ENCODE data around the gene SLC10A7.

SLC10A7 gene, protein sequence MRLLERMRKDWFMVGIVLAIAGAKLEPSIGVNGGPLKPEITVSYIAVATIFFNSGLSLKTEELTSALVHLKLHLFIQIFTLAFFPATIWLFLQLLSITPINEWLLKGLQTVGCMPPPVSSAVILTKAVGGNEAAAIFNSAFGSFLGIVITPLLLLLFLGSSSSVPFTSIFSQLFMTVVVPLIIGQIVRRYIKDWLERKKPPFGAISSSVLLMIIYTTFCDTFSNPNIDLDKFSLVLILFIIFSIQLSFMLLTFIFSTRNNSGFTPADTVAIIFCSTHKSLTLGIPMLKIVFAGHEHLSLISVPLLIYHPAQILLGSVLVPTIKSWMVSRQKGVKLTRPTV

DNA sequence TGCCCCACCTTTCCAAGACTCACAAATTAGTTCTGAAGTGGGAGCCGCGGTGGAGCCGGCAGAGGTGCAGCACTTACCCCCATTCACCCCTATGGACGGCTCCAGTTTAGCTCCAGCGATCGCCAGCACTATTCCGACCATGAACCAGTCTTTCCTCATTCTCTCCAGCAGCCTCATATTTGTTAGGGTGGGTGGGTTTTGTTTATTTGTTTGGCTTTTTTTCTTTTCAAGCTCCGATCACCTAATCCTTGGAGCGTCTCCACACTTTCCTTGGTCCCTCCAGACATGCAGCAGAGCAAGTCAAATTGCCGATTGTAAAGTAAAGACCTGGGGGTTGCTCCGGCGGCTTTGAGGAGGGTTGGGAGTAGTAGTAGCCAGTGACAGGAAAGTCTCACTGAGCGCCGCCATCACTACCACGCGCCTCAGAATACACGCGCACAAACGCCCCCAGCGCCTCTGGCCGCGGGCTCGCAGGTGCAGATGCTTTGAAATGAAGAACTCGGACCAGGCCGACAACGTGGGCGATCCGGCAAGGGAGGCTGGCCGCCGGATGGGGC is at the start of gene SLC10A7:
Gene SLC10A7 (minus strand): TSS at position 400 of the 557 bp plus-strand sequence. CDS start 223 bp downstream, at position 177.
- peak; percentile 71 to 97 (median 82) for DNase-seq
- intact Hi-C loops (cut with DNase I), result loop anchor here (10.0 kb wide), 1 partner anchor 177 kb away; no protein-coding TSS in a partner anchor

DNA sequence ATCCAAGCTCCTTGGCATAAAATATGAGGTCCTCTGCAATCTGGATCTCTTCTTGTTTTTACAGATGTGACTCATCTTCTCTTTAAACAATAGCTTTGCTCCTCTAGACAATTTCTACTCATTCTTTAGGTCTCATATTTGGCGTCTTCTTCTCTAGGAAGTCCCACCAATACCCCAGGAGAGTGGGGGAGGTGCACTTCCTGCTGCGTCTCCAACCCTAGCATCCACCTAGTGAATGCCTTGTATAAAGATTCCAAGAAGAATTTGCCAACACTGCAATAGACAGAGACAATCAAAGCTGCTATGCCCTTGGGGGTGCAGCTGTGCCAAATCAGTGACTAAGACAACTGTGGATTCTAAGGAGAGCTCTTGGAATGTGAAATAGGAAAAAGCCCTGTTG is 45.7 kb upstream of the SLC10A7 start:
- intact Hi-C loops (cut with DNase I), result no loop called here
- DNase-seq, result no peak

GRCh38 chr4:146564492-146564891 is 42.8 kb upstream of the SLC10A7 start:
- no peak for DNase-seq
- intact Hi-C loops (cut with DNase I), result no loop called here

GRCh38 chr4:146550161-146550560 is 28.4 kb upstream of the SLC10A7 start:
- DNase-seq, result no peak
- intact Hi-C loops (cut with DNase I), result no loop called here

- no peak for DNase-seq
Observed at GRCh38 chr4:146548443-146548842, 26.7 kb upstream of the SLC10A7 start.

DNA sequence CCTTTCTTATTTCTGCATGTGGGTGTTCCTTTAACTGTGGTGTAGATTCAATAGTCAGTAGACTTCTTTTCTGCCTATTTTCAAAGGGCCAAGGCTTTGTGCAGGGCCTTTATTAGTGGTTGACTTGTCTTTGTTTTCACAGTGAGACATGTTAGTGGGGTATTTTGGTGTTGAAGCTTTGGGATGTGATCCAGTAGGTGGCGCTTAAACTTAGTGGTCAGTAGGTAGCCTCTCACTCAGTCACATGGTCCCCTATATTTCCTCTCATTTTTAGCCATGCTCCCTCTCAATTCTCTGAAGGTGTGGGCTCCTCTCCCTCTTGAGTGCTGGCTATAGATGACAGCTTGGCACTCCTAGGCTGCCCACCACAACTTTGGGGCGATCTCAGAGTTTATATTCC is 23.4 kb upstream of the SLC10A7 start:
- no peak for DNase-seq

More at GRCh38 chr4:146548443-146548842, 26.7 kb upstream of the SLC10A7 start:
- intact Hi-C loops (cut with DNase I), result no loop called here

DNA sequence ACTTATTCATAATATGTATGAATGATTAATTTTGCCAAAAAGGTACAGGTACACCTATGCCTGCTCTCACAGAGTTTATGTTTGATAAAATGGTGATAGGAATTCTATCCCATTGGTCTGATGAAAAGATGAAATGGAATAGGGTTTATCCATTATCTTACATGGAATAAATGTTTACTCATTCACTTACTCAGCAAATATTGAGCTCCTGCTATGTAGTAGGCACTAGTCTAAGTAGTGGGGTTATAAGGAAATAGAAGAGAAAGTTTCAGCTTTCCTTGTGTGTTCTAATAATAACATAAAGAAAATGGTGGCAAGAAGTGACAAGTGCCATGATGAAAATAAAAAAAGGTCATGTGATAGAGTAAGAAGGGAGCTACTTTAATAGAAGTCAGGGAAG is 12.4 kb upstream of the SLC10A7 start:
- no peak for DNase-seq

More for the DNA sequence above, 23.4 kb upstream of the SLC10A7 start:
- intact Hi-C loops (cut with DNase I), result no loop called here

GRCh38 chr4:146525754-146526153 is 4.0 kb upstream of the SLC10A7 start:
- DNase-seq, result no peak
- intact Hi-C loops (cut with DNase I), result loop anchor here (10.0 kb wide), 1 partner anchor 181 kb away; no protein-coding TSS in a partner anchor

More for the DNA sequence above, 12.4 kb upstream of the SLC10A7 start:
- intact Hi-C loops (cut with DNase I), result no loop called here

GRCh38 chr4:146524663-146525062 is 2.9 kb upstream of the SLC10A7 start:
- DNase-seq, result no peak
- intact Hi-C loops (cut with DNase I), result loop anchor here (10.0 kb wide), 1 partner anchor 180 kb away; no protein-coding TSS in a partner anchor

DNA sequence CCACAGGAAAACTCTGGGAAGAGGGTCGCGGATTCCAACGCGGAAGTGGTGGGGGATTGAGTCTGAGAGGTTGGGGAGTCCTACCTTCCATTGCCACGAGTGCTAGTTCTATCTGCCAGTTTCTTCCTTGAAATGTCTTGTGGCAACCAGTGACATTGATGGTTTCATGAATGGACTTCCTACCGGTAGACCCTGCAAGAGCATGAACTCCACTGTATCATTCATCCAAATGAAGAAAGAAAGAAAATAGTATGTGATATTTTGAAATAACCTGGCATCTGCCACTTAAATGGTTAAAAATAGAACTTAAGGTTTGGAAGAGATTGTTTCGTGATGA is 1.1 kb upstream of the SLC10A7 start:
- DNase-seq, result no peak
- intact Hi-C loops (cut with DNase I), result loop anchor here (10.0 kb wide), 1 partner anchor 178 kb away; no protein-coding TSS in a partner anchor

DNA sequence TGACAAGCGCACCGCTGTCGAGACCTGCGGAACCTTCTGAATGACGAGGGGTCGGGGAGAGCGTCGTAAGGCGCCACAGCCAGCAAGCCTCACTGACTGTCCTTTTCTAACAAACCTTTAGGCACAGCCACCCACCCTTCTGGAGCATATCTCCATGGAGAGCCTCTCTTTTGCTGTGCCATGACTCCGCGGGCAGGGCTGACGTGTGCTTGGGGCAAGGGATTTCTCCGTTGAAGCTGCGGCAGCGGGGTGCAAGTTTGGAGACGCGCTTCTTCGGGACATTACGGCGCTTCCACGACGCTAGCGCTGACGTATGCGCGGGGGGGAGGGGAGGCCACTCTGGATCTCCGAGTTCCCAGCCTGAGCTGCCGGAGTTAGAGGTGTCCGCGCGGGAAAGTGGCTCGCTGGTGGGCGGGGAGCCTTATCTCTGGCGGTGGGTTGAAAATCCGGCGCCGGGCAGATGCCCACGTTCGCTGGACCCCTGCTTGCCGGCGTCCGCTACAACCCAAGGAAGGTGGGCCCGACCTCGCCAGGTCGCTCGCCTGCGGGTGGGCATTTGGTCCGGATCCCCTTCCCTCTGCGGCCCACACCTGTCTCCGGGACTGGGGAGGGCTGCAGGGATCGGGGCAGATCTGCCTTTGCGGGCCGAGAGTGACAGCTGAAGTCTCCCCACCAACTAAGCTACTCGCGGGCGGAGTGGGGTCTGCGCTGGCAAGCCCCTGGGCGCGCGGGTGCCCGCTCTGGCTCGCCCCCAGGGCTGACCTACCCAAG is 543 bp upstream of the SLC10A7 start:
- intact Hi-C loops (cut with DNase I), result loop anchor here (10.0 kb wide), 1 partner anchor 177 kb away; no protein-coding TSS in a partner anchor
- peak; percentile 90 to 99 (median 93) for DNase-seq

DNA sequence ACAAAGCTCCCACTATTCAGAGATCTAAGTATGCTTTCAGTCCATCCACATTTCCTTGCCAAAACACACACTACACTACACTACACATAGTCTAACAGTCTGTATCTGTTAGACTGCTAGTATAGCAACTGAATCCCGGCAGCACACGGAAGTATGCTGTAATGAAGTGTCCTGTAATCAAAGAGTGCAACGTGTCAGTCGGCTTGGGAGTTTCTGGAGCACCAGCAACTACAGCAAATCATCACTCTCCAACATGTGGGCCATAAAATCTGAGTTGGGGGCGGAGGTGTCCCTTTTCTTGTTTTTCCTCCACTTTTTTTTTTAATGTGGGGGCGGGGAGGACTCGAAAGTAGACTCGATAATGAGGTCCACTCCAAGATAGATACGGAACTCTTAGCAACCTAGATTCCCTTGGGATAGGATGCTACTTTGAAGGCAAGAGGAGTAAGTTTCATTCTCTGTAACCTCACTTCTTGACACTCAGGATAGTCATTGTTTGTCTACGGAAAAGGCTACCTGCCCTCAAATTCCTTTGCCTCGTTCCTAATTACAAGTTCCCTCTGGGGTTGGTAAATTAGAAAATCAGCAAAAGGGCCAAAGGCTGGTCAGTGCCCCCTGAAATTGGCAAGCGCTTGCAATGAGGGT is 722 bp downstream of the SLC10A7 start:
- DNase-seq, result no peak
- intact Hi-C loops (cut with DNase I), result loop anchor here (10.0 kb wide), 1 partner anchor 176 kb away; no protein-coding TSS in a partner anchor

- intact Hi-C loops (cut with DNase I), result loop anchor here (10.0 kb wide), 1 partner anchor 140 kb away; no protein-coding TSS in a partner anchor
- no peak for DNase-seq
Observed at GRCh38 chr4:146514651-146515357, 6.9 kb downstream of the SLC10A7 start.

- intact Hi-C loops (cut with DNase I), result loop anchor here (10.0 kb wide), 1 partner anchor 139 kb away; no protein-coding TSS in a partner anchor
- no peak for DNase-seq
Observed at GRCh38 chr4:146513548-146513947, 8.2 kb downstream of the SLC10A7 start.

DNA sequence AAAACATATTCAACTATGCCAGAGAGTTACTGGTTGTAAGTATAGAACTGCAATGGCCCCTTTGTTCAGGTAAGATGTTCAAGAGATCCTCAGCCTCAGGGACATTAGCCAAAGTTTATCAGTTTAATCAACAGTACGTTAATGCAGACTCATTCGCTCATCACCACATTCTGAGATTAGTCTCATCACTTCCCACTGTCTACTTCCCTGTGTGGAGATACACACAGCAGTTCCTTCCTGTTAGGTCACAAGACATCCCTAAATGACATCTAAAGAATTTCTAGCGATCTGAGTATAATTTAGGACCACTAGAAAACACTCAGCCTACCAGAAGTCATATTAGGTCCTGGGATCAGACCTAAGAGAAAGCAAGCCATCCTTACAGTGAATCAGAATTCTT is 10.4 kb downstream of the SLC10A7 start:
- intact Hi-C loops (cut with DNase I), result loop anchor here (10.0 kb wide), 1 partner anchor 137 kb away; no protein-coding TSS in a partner anchor
- no peak for DNase-seq

GRCh38 chr4:146510942-146511341 is 10.8 kb downstream of the SLC10A7 start:
- intact Hi-C loops (cut with DNase I), result loop anchor here (10.0 kb wide), 1 partner anchor 136 kb away; no protein-coding TSS in a partner anchor
- DNase-seq, result no peak

DNA sequence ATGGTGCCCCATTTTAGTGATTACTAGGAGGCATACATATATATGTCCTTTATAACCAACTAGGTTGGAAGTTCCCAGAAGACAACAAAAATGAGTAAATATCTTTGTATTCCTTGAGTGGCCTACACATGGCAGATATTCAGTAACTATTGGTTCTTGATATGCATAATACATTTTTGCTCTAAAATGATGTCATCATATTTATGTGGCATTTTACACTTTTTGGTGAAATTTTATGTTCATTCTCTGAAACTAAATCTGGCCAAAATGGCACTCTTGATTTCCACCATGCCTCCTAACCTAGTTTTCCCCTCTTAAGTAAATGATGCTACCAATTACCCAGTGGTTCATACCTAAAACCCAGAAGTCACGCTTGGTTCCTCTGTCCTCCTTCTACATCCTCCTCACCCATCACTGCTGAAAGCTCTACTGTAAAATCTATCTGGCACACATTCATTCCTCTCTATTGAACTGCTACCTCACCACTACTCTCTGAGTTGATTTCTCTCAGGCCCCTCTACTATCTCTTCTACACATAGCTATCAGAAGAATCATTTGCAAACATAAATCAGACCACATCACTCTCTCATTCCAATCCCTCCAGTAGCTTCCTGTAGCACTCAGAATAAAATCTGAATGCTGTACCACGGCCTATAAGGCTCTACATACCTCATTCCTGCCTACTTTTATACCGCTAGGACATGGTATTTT is 13.4 kb downstream of the SLC10A7 start:
- no peak for DNase-seq
- intact Hi-C loops (cut with DNase I), result no loop called here

- DNase-seq, result no peak
- intact Hi-C loops (cut with DNase I), result no loop called here
Observed at GRCh38 chr4:146507632-146508031, 14.1 kb downstream of the SLC10A7 start.

DNA sequence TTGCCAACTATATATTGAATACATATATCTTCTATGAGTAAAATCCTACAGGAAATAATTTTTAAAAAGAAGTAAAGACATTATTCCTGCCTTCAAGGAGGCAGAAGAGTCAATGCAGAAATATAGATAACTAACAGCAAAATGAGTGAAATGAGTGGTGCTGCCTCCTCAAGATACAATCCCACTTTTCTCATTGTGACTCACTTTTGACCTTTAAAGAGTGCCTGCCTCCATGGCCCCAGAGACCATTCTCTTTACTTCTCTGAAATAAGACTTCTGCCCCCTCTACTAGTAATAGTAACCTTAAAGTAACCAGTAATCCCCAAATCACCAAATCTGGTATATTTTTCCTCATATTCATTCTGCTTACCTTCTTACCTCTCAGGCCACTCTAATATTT is 15.5 kb downstream of the SLC10A7 start:
- intact Hi-C loops (cut with DNase I), result no loop called here
- DNase-seq, result no peak

Data from posterior cingulate gyrus (tissue), 11 donors.